MM.1S (cell line): ENCODE data around the gene ETV7.

Source experiments
- DNase-seq: peaks from one replicate; pipeline ENCODE4 v3.0.0-alpha.2; 2015
- H2AFZ ChIP-seq: fragments of 300-600 bp; sonication (generic); 2 replicates; pipeline ENCODE4 v1.6.0; 2016; ENCODE audit warnings: antibody characterized with exemption, low read length
- H3F3A ChIP-seq: fragments of 300-600 bp; sonication (generic); 2 replicates; pipeline ENCODE4 v1.6.1; 2016; ENCODE audit warnings: mild to moderate bottlenecking, antibody characterized with exemption, low read length, moderate library complexity, mixed read lengths; ENCODE audit not compliant: insufficient read depth
- H3K27ac ChIP-seq: fragments of 300-600 bp; sonication (generic); 2 replicates; pipeline ENCODE4 v1.5.1; 2016; ENCODE audit warnings: mild to moderate bottlenecking, low read length
- H3K27me3 ChIP-seq: fragments of 300-600 bp; sonication (generic); replicated peaks from 2 replicates; pipeline ENCODE4 v1.6.0; 2016; ENCODE audit warnings: low read length; ENCODE audit not compliant: insufficient read depth
- H3K36me3 ChIP-seq: fragments of 300-600 bp; sonication (generic); replicated peaks from 2 replicates; pipeline ENCODE4 v1.6.1; 2016; ENCODE audit warnings: mild to moderate bottlenecking, low read length, mixed read lengths; ENCODE audit not compliant: insufficient read depth
- H3K4me1 ChIP-seq: fragments of 300-600 bp; sonication (generic); 2 replicates; pipeline ENCODE4 v1.6.1; 2016; ENCODE audit warnings: low read length, mixed read lengths
- H3K4me2 ChIP-seq: fragments of 300-600 bp; sonication (generic); 2 replicates; pipeline ENCODE4 v1.6.0; 2016; ENCODE audit warnings: low read depth, low read length
- H3K4me3 ChIP-seq: fragments of 300-600 bp; sonication (generic); 2 replicates; pipeline ENCODE4 v1.5.1; 2016; ENCODE audit warnings: low read length, mixed read lengths
- H3K79me2 ChIP-seq: fragments of 300-600 bp; sonication (generic); 2 replicates; pipeline ENCODE4 v1.6.1; 2016; ENCODE audit warnings: mixed run types, low read length, mixed read lengths
- H3K9ac ChIP-seq: fragments of 300-600 bp; sonication (generic); 2 replicates; pipeline ENCODE4 v1.6.1; 2016; ENCODE audit warnings: low read length, mixed read lengths
- H3K9me2 ChIP-seq: fragments of 300-600 bp; sonication (generic); replicated peaks from 2 replicates; pipeline ENCODE4 v1.6.1; 2016; ENCODE audit warnings: mild to moderate bottlenecking, low read length, mixed read lengths; ENCODE audit not compliant: insufficient read depth
- H3K9me3 ChIP-seq: fragments of 300-600 bp; sonication (generic); replicated peaks from 2 replicates; pipeline ENCODE4 v1.6.1; 2016; ENCODE audit warnings: mild to moderate bottlenecking, low read length, mixed read lengths; ENCODE audit not compliant: insufficient read depth
- H4K20me1 ChIP-seq: fragments of 300-600 bp; sonication (generic); 2 replicates; pipeline ENCODE4 v1.6.1; 2016; ENCODE audit warnings: mild to moderate bottlenecking, low read length, moderate library complexity, mixed read lengths; ENCODE audit not compliant: insufficient read depth
- EZH2 ChIP-seq: fragments of 300-600 bp; sonication (generic); optimal IDR thresholded peaks from 2 replicates; pipeline ENCODE3; 2017; ENCODE audit warnings: low read depth, mild to moderate bottlenecking, antibody characterized with exemption, low read length, mixed read lengths
- EZH2phosphoT487 ChIP-seq: fragments of 300-600 bp; sonication (generic); IDR thresholded peaks from 2 replicates; pipeline ENCODE4 v1.6.1; 2018; ENCODE audit warnings: antibody characterized with exemption, low read length
- TF ChIP-seq, protein P1 (sequence below): fragments of 300-600 bp; sonication (generic); IDR thresholded peaks from 2 replicates; pipeline ENCODE4 v1.5.1; 2016; ENCODE audit warnings: antibody characterized with exemption, low read length, mixed read lengths

Gene ETV7

GRCh38 chr6:36334832-36335459 lies 52.5 kb downstream of the ETV7 start:
- Histone ChIP-seq H3F3A (no peaks in the 10 kb centered on the region), H3K9me2 (no peaks in the 10 kb centered on the region), H4K20me1 (no peaks in the 10 kb centered on the region), H3K79me2 (no peaks in the 10 kb centered on the region), H3K9ac (no peak overlapping the region), H3K4me2 (no peak overlapping the region), H3K36me3 (no peaks in the 10 kb centered on the region), H2AFZ (no peak overlapping the region), H3K4me1 (peaks cover 10% of the 10 kb centered on the region), H3K9me3 (no peaks in the 10 kb centered on the region), H3K27ac (no peak overlapping the region), H3K4me3 (no peak overlapping the region), H3K27me3 (no peaks in the 10 kb centered on the region)
- TF ChIP-seq, protein P1, sequence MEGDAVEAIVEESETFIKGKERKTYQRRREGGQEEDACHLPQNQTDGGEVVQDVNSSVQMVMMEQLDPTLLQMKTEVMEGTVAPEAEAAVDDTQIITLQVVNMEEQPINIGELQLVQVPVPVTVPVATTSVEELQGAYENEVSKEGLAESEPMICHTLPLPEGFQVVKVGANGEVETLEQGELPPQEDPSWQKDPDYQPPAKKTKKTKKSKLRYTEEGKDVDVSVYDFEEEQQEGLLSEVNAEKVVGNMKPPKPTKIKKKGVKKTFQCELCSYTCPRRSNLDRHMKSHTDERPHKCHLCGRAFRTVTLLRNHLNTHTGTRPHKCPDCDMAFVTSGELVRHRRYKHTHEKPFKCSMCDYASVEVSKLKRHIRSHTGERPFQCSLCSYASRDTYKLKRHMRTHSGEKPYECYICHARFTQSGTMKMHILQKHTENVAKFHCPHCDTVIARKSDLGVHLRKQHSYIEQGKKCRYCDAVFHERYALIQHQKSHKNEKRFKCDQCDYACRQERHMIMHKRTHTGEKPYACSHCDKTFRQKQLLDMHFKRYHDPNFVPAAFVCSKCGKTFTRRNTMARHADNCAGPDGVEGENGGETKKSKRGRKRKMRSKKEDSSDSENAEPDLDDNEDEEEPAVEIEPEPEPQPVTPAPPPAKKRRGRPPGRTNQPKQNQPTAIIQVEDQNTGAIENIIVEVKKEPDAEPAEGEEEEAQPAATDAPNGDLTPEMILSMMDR, result no peak
- no peak for TF ChIP-seq EZH2
- no peak for TF ChIP-seq EZH2phosphoT487
- no peak for DNase-seq

GRCh38 chr6:36333931-36334725 lies 53.3 kb downstream of the ETV7 start:
- H3K9me3 ChIP-seq, result no peaks in the 10 kb centered on the region
- no peak for DNase-seq

DNA sequence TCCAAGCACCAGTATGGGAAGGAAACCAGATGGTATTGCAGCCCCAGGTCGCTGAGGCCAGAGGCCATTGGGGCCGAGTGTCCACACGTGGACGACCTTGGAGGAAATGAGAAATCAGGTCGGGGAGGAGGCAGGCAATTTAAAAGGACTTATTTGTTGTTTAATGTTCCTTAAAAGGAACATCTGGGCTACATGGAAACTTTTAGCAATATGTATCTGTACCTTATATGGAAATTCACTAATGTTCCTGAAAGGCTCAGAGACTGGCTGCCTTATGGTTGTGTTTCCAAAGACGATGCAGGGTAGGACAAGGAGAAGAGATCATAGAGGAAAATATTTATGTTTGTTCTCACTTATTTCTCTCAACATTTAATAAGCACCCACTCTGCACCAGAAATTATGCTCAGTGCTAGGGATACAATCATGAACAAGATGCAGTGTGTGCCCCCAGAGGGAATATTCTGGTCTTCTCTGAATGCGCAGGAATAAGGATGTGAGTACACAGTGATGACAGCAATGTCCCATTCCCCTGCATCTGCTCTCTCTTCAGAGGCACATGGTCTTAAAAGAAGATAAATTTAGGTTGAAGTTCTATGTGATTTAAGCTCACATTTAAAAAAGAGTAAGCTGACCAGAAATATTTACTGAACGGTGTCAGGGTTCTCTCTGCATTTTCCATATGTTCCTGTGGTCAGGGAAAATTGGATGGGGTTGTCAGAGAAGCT lies 54.1 kb downstream of the ETV7 start:
- no peaks in the 10 kb centered on the region; the same call in 1 of the 2 replicates for H3K27me3 ChIP-seq
- H3K9ac ChIP-seq, result no peak overlapping the region

More at GRCh38 chr6:36333931-36334725, 53.3 kb downstream of the ETV7 start:
- TF ChIP-seq EZH2phosphoT487, result no peak
- TF ChIP-seq EZH2, result no peak
- TF ChIP-seq, protein P1, result no peak
- Histone ChIP-seq H3K27ac (no peak overlapping the region), H3K9me2 (no peaks in the 10 kb centered on the region), H2AFZ (no peak overlapping the region), H4K20me1 (no peaks in the 10 kb centered on the region), H3K9ac (no peak overlapping the region), H3K4me1 (peaks cover 10% of the 10 kb centered on the region), H3K4me3 (no peak overlapping the region), H3K27me3 (no peaks in the 10 kb centered on the region; the same call in 1 of the 2 replicates), H3K4me2 (no peak overlapping the region), H3F3A (no peaks in the 10 kb centered on the region), H3K36me3 (no peaks in the 10 kb centered on the region), H3K79me2 (no peaks in the 10 kb centered on the region)

More for the DNA sequence above, 54.1 kb downstream of the ETV7 start:
- TF ChIP-seq EZH2phosphoT487 (no peak), EZH2 (no peak)
- TF ChIP-seq, protein P1, result no peak
- Histone ChIP-seq H3K4me2 (no peak overlapping the region), H3K27ac (no peak overlapping the region), H2AFZ (no peak overlapping the region), H3K9me2 (no peaks in the 10 kb centered on the region), H4K20me1 (no peaks in the 10 kb centered on the region), H3K4me1 (peaks cover 10% of the 10 kb centered on the region), H3K36me3 (no peaks in the 10 kb centered on the region), H3K9me3 (no peaks in the 10 kb centered on the region), H3F3A (no peaks in the 10 kb centered on the region), H3K79me2 (no peaks in the 10 kb centered on the region), H3K4me3 (no peak overlapping the region)
- no peak for DNase-seq
